SK-N-SH (cell line): ENCODE results near the gene ANKS1B.

Source experiments
- CTCF ChIP-seq: fragments of 200-600 bp; sonication (generic); IDR thresholded peaks from 2 replicates; pipeline ENCODE4 v1.6.1; 2017; ENCODE audit warnings: antibody characterized with exemption, mild to moderate bottlenecking, moderate library complexity
- EP300 ChIP-seq, 2 experiments: IDR thresholded peaks; 2 replicates each; pipeline versions ENCODE4 v1.4.0 to v1.6.1; 2012; ENCODE audit warnings: borderline replicate concordance in 1 of 2, low read depth in 1 of 2, low read length in 1 of 2
- MAX ChIP-seq: IDR thresholded peaks from 2 replicates; pipeline ENCODE4 v1.4.0; 2012; ENCODE audit warnings: low read depth
- POLR2AphosphoS5 ChIP-seq: IDR thresholded peaks from 2 replicates; pipeline ENCODE4 v1.6.1; 2012; ENCODE audit warnings: low read depth, low read length
- RAD21 ChIP-seq: IDR thresholded peaks from 2 replicates; pipeline ENCODE4 v1.6.1; 2012; ENCODE audit warnings: mild to moderate bottlenecking, low read length
- YY1 ChIP-seq: IDR thresholded peaks from 2 replicates; pipeline ENCODE4 v1.4.0; 2012; ENCODE audit warnings: low read depth, mild to moderate bottlenecking

GRCh38 chr12:99024191-99024590, 960.5 kb downstream of the ANKS1B start:
- TF ChIP-seq CTCF (no peak), MAX (no peak), RAD21 (no peak), POLR2AphosphoS5 (no peak), EP300 (IDR thresholded peaks at IDR 0.05; ENCODE audit: borderline replicate concordance in 1 of 2, low read depth in 1 of 2, low read length in 1 of 2) (no peak), YY1 (no peak)
